HFF-Myc (cell line): ENCODE measurements around the gene GRIN3B.

Experiments used
- DNase-seq: peaks from one replicate; pipeline ENCODE4 v3.0.0-alpha.2; 2011; ENCODE audit warnings: low read depth; ENCODE audit errors: extremely low read depth
- H3K4me3 ChIP-seq: replicated peaks from 2 replicates; pipeline ENCODE4 v1.5.1; 2011; ENCODE audit warnings: low read depth, mild to moderate bottlenecking, control low read depth, low read length
- TF ChIP-seq, protein P1 (sequence below): IDR thresholded peaks from 2 replicates; pipeline ENCODE4 v1.5.1; 2012; ENCODE audit warnings: mild to moderate bottlenecking, low read depth, low read length, control low read depth; ENCODE audit errors: missing control alignments

Gene GRIN3B

DNA sequence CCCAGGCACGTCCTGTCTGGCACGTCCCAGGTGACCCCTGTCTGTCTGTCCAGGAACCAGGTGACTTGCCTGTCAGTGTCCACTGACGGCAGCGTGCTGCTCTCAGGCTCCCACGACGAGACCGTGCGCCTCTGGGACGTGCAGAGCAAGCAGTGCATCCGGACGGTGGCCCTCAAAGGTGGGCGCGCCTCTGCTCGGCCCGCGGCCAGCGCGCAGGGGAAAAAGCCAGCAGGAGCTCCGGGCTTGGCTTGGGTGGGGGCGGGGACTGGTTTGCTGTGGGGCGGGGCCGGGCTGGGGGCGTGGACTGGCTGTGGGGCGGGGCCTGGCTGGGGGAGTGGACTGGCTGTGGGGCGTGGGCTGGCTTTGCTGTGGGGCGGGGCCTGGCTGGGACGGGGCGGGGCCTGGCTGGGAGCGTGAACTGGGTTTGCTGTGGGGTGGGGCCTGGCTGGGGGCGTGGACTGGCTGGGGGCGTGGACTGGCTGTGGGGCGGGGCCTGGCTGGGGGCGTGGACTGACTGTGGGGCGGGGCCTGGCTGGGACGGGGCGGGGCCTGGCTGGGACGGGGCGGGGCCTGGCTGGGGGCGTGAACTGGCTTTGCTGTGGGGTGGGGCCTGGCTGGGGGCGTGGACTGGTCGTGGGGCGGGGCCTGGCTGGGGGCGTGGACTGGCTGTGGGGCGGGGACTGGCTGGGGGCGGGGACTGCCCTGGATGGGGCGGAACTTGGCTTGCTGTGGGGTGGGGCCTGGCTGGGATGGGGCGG lies 8.9 kb upstream of the GRIN3B start:
- H3K4me3 ChIP-seq: no peak overlapping the region
- DNase-seq: no peak
- TF ChIP-seq, protein P1, sequence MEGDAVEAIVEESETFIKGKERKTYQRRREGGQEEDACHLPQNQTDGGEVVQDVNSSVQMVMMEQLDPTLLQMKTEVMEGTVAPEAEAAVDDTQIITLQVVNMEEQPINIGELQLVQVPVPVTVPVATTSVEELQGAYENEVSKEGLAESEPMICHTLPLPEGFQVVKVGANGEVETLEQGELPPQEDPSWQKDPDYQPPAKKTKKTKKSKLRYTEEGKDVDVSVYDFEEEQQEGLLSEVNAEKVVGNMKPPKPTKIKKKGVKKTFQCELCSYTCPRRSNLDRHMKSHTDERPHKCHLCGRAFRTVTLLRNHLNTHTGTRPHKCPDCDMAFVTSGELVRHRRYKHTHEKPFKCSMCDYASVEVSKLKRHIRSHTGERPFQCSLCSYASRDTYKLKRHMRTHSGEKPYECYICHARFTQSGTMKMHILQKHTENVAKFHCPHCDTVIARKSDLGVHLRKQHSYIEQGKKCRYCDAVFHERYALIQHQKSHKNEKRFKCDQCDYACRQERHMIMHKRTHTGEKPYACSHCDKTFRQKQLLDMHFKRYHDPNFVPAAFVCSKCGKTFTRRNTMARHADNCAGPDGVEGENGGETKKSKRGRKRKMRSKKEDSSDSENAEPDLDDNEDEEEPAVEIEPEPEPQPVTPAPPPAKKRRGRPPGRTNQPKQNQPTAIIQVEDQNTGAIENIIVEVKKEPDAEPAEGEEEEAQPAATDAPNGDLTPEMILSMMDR: no peak

DNA sequence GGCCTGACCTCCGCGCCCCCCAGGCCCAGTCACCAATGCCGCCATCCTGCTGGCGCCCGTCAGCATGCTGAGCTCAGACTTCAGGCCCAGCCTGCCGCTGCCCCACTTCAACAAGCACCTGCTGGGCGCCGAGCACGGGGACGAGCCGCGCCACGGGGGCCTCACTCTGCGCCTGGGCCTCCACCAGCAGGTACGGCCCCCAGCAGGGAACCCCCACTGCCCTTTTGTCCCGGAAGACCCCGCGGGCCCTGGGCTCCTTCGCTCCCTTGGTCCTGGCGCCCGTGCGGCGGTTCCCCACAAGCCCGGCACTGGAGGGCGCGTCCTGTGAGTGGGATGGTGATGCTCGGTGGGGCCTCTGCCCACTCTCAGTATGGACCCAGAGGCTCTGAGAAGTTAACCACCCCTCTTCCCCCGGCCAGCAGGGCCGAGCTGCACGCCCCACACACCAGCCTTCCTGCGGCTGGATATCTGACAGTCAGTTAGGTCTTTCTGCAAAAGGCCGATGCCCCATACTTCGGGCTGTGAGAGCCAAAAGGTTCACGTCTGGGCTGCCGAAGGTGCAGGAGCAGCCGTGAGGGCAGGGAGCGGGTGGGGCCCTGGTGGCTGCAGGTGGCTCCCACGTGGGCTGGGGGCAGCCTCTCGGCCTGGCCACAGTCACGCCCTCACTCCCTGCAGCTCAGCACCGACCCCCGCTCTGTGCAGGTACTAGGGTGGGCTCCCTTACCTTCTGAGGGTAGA lies 8.1 kb upstream of the GRIN3B start:
- H3K4me3 ChIP-seq: no peak overlapping the region
- no peak for DNase-seq
- TF ChIP-seq, protein P1: no peak

DNA sequence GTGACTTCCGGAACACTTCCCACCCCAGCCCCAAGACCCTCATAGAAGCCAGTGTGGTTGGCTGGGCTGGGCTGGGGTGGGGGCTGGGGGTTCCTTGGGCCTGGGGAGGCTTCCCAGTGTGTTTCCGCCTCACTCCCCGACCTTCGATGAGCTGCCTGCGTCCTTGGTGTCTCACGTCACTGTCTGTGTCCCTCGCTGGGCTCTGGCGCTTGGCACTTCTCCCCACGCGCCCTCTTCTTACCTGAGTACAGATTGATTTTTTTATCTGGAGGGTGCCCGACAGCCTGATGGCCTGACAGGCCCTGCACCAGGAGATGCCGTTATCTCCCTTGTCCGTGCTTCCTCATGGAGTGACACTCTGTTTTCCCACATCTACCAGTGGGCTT lies 7.6 kb upstream of the GRIN3B start:
- no peak overlapping the region for H3K4me3 ChIP-seq
- TF ChIP-seq, protein P1: no peak
- no peak for DNase-seq

DNA sequence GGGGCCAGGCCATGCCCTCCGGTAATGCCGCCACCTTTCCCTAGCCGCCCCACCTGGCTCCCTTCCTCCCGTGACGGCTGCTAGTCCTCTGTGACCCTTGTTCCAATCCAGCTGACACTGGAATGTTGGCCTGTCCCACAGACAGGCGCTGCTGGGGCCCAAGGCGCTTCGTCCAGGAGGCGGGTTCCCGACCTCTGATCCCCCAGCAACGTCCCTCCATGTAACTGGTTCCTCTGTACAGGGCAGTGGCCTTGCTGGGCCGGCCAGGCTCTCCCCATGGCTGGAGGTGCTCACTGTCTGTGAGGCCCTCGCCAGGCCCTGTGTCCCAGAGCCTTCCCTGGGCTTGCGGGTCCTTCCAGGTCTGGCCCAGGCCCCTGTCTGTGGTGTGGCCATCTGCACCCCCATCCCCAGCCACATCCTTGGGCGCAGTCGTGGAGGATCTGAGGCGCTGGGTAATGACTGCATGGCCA lies 6.8 kb upstream of the GRIN3B start:
- DNase-seq: no peak
- TF ChIP-seq, protein P1: no peak
- H3K4me3 ChIP-seq: no peak overlapping the region

DNA sequence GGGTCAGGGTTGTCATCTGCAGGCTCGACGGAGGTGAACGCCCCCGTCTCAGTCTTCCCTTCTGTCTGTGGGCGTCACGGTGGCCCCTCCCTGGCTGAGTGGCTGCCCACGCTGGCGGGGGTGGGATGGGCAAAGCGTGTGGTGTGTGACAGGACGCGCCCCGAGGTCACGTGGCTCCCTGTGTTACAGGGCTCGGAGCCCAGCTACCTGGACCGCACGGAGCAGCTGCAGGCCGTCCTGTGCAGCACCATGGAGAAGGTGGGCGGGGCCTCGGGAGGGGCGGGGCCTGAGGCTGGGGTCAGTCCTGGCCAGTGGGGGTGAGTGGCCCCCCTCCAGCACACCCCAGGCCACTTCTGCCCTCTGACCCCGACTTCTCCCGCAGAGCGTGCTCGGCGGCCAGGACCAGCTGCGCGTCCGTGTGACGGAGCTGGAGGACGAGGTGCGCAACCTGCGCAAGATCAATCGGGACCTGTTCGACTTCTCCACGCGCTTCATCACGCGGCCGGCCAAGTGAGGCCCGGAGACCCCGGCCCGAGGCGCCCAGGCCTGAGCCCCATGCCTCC lies 6.3 kb upstream of the GRIN3B start:
- TF ChIP-seq, protein P1: no peak
- no peak overlapping the region for H3K4me3 ChIP-seq
- DNase-seq: no peak

DNA sequence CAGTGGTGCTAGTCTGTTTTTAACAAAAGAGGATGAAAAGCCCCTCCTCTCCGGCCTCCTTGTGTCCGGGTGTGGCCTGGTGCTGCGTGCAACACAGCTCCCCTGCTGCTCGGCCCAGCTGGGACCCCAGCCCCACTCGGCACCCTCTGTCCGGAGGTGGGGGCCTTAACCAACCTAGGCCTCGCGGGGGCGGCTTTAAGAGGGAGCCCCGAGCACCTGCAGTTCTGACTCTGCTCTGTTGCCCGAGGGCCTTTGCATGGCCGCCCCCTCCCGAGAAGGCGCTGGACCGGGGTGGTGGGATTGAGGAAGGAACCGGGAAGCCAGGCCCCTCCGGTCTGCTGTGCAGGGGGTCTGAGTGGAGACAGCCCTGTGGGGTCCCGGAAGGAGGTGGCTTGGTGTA lies 5.7 kb upstream of the GRIN3B start:
- no peak overlapping the region for H3K4me3 ChIP-seq
- TF ChIP-seq, protein P1: no peak
- no peak for DNase-seq
